CD4-positive, alpha-beta T cell treated with Interferon alpha-2 for 1 hour (primary cell): Measurements from ENCODE around the gene ENDOD1.
"Not testable (repeated sequence)": the region's sequence is repeated elsewhere in the genome, so short reads cannot be mapped to it uniquely, and the experiment has no call there.

Experiments used
- DNase-seq, 2 donors: peaks; one replicate each; pipeline ENCODE4 v3.0.0-alpha.2; 2020 to 2022

Gene ENDOD1

GRCh38 chr11:95089620-95090542 lies at the start of gene ENDOD1:
Gene ENDOD1, plus strand, starts transcription at chr11:95089846. Its CDS starts 82 bp downstream, at chr11:95089928.
- peak; percentile 84 to 89 for DNase-seq

- DNase-seq, result no peak
These were observed 47.4 kb upstream of the ENDOD1 start for GRCh38 chr11:95042239-95042638.

GRCh38 chr11:95042906-95043305 lies 46.7 kb upstream of the ENDOD1 start:
- no peak for DNase-seq

- no peak for DNase-seq
These were observed 45.6 kb upstream of the ENDOD1 start for GRCh38 chr11:95044010-95044409.

GRCh38 chr11:95045812-95046211 lies 43.8 kb upstream of the ENDOD1 start:
- no peak for DNase-seq

- DNase-seq, result not testable (repeated sequence)
These were observed 40.5 kb upstream of the ENDOD1 start, which contains the start of gene KDM4F for GRCh38 chr11:95049122-95049521. Gene KDM4F, plus strand, starts transcription at chr11:95049422.

- DNase-seq, result no peak
These were observed 38.9 kb upstream of the ENDOD1 start for GRCh38 chr11:95050595-95051202.

GRCh38 chr11:95054356-95054755 lies 35.3 kb upstream of the ENDOD1 start:
- no peak for DNase-seq

- no peak for DNase-seq
These were observed 34.3 kb upstream of the ENDOD1 start for GRCh38 chr11:95055283-95055897.

GRCh38 chr11:95057959-95058358 lies 31.7 kb upstream of the ENDOD1 start:
- DNase-seq, result no peak

- DNase-seq, result no peak
These were observed 31.0 kb upstream of the ENDOD1 start for GRCh38 chr11:95058621-95059020.

GRCh38 chr11:95059046-95059445 lies 30.6 kb upstream of the ENDOD1 start:
- DNase-seq, result no peak

- no peak for DNase-seq
These were observed 24.3 kb upstream of the ENDOD1 start for GRCh38 chr11:95065336-95065735.

- no peak for DNase-seq
These were observed 23.0 kb upstream of the ENDOD1 start, which contains the start of gene SRSF8 for GRCh38 chr11:95066716-95067038. Gene SRSF8, plus strand, starts transcription at chr11:95066919. Its CDS starts 308 bp downstream, at chr11:95067227.

- peak; percentile 68 to 77 for DNase-seq
These were observed 22.4 kb upstream of the ENDOD1 start for GRCh38 chr11:95067039-95067840.

GRCh38 chr11:95067841-95068219 lies 21.8 kb upstream of the ENDOD1 start:
- no peak for DNase-seq

GRCh38 chr11:95068549-95068948 lies 21.1 kb upstream of the ENDOD1 start:
- DNase-seq, result peak; percentile 80 to 90

- DNase-seq, result no peak
These were observed 19.2 kb upstream of the ENDOD1 start for GRCh38 chr11:95070471-95070870.

GRCh38 chr11:95072948-95073347 lies 16.7 kb upstream of the ENDOD1 start:
- no peak for DNase-seq

GRCh38 chr11:95074792-95075563 lies 14.7 kb upstream of the ENDOD1 start:
- no peak for DNase-seq

GRCh38 chr11:95076416-95076815 lies 13.2 kb upstream of the ENDOD1 start:
- no peak for DNase-seq

GRCh38 chr11:95076981-95077380 lies 12.7 kb upstream of the ENDOD1 start:
- DNase-seq, result no peak
